VCaP (cell line): ENCODE results near the gene AQP1.

Source experiments
- H3K27ac ChIP-seq: fragments of 450-650 bp; 2 replicates; pipeline ENCODE4 v1.5.1; 2017
- CTCF ChIP-seq: fragments of 450-650 bp; conservative IDR thresholded peaks from 2 replicates; pipeline ENCODE4 v1.5.1; 2017; ENCODE audit warnings: mild to moderate bottlenecking, moderate library complexity

Gene AQP1

DNA sequence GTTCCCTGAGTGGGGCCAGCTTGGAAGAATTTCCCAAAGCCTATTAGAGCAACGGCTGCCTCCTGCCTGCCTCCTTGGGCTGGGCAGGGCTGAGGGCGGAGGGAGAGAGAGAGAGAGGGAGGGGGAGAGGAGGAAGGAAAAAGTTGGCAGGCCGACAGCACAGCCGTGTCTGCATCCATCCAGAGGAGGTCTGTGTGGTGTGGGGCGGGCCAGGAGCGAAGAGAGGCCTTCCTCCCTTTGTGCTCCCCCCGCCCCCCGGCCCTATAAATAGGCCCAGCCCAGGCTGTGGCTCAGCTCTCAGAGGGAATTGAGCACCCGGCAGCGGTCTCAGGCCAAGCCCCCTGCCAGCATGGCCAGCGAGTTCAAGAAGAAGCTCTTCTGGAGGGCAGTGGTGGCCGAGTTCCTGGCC, at the start of gene AQP1:
AQP1 (plus strand) TSS at position 293 of the 409 bp plus-strand sequence; CDS start at position 350, 57 bp downstream.
- no peak for TF ChIP-seq CTCF
- H3K27ac ChIP-seq, result no peak within 1 kb of the TSS

- H3K27ac ChIP-seq, result no peak overlapping the region
- TF ChIP-seq CTCF, result no peak
Measured at GRCh38 chr7:30862995-30863705, 48.5 kb upstream of the AQP1 start.

GRCh38 chr7:30863706-30864035, 48.0 kb upstream of the AQP1 start:
- H3K27ac ChIP-seq, result no peak overlapping the region
- TF ChIP-seq CTCF, result no peak

DNA sequence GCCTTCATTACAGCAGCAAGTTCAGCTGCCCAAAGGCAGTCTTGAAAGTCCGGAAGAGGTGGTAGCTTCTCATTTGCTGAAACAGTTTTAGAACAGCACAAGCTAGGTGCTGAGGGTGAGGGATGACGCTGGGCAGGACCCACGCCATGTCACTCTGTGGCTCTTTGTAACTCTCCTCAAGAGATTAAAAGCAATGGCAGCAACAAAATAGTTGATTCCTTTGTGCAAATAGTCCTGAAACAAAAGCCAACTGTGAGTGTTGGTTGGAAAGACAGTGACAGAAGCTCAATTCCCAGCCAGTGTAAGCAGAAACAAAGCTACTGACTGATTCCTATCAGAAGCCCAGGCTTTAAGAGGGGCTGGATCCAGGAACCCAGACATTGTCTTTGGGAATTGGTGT, 47.6 kb upstream of the AQP1 start:
- no peak for TF ChIP-seq CTCF
- H3K27ac ChIP-seq, result no peak overlapping the region

- TF ChIP-seq CTCF, result no peak
- H3K27ac ChIP-seq, result no peak overlapping the region
Measured at GRCh38 chr7:30865076-30865475, 46.6 kb upstream of the AQP1 start.

- no peak overlapping the region for H3K27ac ChIP-seq
- TF ChIP-seq CTCF, result no peak
Measured at GRCh38 chr7:30865821-30866220, 45.8 kb upstream of the AQP1 start.

GRCh38 chr7:30866939-30867338, 44.7 kb upstream of the AQP1 start:
- no peak overlapping the region for H3K27ac ChIP-seq
- TF ChIP-seq CTCF, result no peak
